ENCODE data around the gene CHST8.

The CHST8 gene

DNA sequence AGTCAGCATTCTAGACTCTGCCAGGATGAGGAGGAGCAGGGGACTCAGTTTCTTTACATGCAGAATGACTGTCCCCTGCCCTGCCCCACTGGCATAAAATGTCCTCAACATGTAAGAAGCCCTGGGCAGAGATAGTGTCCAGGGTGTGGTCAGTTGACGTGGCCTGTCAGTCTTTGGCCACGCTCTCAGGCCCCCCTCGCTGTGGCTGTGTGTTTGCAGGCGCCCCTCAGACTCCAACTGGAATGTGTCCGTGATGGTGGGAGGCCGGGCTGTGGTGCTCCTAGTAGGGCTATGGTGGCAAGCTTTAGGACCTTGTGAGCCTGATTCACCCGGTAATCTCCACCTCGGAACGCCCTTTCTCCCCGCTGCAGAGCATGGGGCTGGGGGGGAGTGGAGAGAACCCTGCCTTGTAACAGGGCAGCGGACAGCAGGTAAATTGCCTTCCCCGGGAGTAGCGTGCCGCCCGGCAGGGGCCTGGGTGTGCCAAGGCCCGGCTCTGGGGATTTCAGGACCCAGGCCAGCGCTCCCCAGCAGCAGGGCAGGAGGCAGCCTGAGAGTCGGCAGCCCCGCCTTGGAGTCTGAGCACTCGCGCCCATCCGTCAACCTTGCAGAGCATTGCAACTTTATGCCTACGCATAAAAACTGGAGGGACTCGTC lies 62.3 kb downstream of the CHST8 start:
- Mint-ChIP-seq H3K27ac (no peak overlapping the region), H3K36me3 (ENCODE audit: low read depth) (no peaks in the 10 kb centered on the region), H3K9me3 (no peaks in the 10 kb centered on the region), H3K4me3 (no peak overlapping the region), H3K4me1 (no peaks in the 10 kb centered on the region), H3K27me3 (peaks cover 20% of the 10 kb centered on the region)
- ATAC-seq: no peak
- DNase-seq: no peak

DNA sequence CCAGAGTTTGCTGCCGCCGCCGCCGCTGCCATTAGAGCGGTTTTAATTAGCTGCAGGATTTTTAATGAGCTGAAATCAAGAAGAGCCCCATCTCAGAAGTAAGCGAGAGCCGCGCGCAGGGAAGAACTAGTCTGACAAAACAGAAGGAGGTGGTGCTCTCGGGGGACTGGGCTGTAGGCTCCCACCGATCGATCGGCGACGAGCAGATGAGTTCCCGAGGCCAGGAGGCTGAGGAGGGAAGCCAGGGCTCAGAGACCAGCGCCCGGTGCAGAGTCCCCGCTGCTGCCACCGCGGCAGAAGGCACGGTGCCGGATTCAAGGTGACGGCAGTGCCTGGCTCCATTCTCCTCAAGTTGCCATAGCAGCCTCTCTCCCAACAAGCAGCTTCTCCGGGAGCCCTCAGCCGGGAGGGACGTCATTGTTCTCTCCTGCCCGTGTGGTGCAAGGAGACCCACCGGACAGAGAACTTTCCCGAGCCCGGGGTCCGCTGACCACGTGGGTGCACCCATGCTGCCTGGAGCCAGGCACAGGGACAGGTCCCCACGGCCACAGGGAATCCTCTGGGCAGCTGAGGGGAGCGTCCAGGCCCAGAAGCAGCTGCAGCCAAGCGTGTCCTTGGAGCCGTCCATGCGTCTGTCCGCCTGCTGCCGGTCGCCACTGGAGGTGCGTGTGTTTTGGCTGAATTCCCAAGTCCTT lies 62.9 kb downstream of the CHST8 start:
- Mint-ChIP-seq H3K4me1 (no peaks in the 10 kb centered on the region), H3K27ac (no peak overlapping the region), H3K4me3 (no peak overlapping the region), H3K36me3 (ENCODE audit: low read depth) (no peaks in the 10 kb centered on the region), H3K27me3 (peaks cover 20% of the 10 kb centered on the region), H3K9me3 (no peaks in the 10 kb centered on the region)
- ATAC-seq (no peak), DNase-seq (no peak)

DNA sequence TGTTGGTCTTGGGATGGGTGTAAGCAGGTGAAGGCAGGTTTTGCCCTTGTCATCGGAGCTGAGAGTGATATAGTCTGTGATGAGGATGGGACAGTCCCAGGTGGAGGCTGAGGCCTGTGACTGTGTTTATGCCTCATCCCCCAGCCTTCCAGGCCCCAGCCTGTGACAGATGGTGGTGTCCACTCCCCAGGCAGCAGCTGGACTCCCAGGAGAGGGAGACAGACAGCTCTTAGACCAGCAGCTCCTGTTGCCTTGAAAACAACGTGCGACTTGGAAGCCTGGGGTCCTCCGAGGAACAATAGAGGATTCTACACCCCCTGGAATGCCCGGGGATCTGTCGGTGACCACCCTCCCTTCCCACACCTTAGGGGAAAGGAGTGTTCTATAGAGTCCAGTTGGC lies 63.8 kb downstream of the CHST8 start:
- no peaks in the 10 kb centered on the region for H3K9me3 Mint-ChIP-seq

DNA sequence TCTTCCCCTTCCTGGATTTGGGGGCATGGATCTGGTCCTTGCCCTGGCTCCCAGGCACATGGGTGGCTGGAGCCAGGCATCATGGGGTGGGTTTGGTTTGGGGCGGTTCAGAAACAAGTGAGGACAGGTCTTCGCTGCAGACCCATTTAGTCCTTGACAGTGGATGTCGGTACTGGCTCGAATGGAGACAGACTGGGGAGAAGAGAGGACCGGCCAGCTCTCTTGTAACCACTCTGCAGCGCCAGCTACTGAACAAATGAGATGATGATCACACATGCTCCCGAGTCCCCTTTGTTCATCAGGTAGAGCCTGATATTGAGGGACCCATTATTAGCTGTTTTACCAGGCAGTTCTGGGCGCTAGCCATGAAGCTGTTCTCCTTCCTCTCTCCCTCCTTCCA lies 64.5 kb downstream of the CHST8 start:
- ATAC-seq: no peak
- H3K27ac Mint-ChIP-seq: no peak overlapping the region
- peaks cover 20% of the 10 kb centered on the region for H3K27me3 Mint-ChIP-seq
- H3K4me1 Mint-ChIP-seq: no peaks in the 10 kb centered on the region
- no peak overlapping the region for H3K4me3 Mint-ChIP-seq
- no peak for DNase-seq
- no peaks in the 10 kb centered on the region for H3K36me3 Mint-ChIP-seq (ENCODE audit: low read depth)
- H3K9me3 Mint-ChIP-seq: no peaks in the 10 kb centered on the region

More for the DNA sequence above, 63.8 kb downstream of the CHST8 start:
- DNase-seq (no peak), ATAC-seq (no peak)
- H3K4me3 Mint-ChIP-seq: no peak overlapping the region
- no peaks in the 10 kb centered on the region for H3K36me3 Mint-ChIP-seq (ENCODE audit: low read depth)
- no peaks in the 10 kb centered on the region for H3K4me1 Mint-ChIP-seq
- H3K27me3 Mint-ChIP-seq: peaks cover 20% of the 10 kb centered on the region
- no peak overlapping the region for H3K27ac Mint-ChIP-seq

DNA sequence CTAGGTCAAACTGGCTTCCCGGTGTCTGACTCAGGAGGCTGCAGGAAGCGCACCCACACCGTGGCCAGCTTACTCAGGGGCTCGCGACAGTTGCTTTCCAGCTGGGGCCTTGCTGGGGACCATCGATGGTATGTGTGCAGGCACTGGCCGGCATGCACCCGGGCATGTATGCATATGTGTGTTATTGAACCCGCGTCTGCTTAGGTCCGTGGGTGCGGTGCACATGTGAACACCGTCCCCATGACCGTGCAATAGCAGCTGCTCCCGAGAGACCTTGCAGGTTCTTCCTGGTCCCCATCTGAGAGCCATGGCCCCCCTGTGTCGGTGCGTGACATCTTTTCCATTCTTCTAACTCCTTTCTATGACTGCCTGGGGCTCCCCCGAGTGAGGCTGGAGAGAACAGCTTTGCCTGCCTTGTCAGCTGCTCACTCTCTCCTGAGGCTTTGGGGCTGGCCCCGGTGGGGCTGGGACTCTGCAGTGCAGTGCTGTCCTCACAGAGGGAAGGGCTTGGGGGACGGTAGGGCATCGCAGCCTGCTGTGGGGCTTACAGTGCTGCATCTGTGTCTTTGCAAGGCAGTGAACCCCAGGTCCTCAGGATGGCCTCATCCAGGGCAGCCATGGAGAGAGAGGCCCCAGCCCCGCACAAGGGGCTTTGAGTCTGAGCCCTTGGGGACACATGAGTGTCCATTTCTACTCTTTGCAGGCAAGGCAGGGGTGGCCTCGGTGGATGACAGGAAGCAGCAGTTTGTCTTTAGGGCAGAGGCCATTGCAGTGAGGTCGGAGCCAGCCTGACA lies 65.1 kb downstream of the CHST8 start:
- Mint-ChIP-seq H3K4me3 (no peak overlapping the region), H3K4me1 (no peaks in the 10 kb centered on the region), H3K9me3 (no peaks in the 10 kb centered on the region), H3K27ac (no peak overlapping the region), H3K36me3 (ENCODE audit: low read depth) (no peaks in the 10 kb centered on the region), H3K27me3 (peaks cover 20% of the 10 kb centered on the region)
- DNase-seq: no peak
- ATAC-seq: no peak

DNA sequence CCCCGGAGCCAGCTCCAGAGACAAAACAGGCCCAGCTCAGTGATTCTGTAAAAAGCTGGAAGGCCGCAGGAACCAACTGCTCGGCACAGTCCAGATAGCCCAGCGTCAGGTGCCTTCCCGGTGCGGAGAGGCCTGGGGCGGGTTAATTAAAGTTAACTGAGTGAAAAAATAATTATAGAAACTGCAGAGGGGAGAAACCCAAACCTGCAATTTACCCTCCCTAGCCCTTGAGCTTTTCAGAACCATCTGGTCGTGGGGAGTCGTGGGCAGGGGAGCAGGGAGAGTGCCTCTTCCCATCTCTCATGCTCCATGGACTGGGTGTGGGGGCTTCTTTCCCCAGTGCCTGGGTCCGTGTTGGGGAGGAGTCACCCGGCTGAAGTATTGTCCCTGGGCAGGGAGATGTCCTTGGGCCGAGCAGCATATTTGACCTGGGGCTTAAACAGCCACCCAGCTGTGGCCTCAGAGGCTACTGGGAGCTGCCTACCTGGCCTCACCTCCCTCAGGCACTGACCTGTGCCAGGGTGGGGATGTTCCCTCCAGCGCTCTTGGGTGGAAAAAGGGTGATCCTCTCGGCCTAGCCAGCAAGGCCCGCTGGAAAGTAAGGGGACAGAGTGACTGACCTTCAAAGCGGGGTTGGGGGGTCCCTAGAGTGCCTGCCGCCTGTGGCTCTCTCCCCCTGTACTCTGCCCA lies 65.9 kb downstream of the CHST8 start:
- DNase-seq: no peak
- no peaks in the 10 kb centered on the region for H3K9me3 Mint-ChIP-seq
- H3K27me3 Mint-ChIP-seq: peaks cover 17% of the 10 kb centered on the region
- no peaks in the 10 kb centered on the region for H3K36me3 Mint-ChIP-seq (ENCODE audit: low read depth)
- no peaks in the 10 kb centered on the region for H3K4me1 Mint-ChIP-seq
- no peak overlapping the region for H3K27ac Mint-ChIP-seq
- ATAC-seq: no peak
- H3K4me3 Mint-ChIP-seq: no peak overlapping the region

DNA sequence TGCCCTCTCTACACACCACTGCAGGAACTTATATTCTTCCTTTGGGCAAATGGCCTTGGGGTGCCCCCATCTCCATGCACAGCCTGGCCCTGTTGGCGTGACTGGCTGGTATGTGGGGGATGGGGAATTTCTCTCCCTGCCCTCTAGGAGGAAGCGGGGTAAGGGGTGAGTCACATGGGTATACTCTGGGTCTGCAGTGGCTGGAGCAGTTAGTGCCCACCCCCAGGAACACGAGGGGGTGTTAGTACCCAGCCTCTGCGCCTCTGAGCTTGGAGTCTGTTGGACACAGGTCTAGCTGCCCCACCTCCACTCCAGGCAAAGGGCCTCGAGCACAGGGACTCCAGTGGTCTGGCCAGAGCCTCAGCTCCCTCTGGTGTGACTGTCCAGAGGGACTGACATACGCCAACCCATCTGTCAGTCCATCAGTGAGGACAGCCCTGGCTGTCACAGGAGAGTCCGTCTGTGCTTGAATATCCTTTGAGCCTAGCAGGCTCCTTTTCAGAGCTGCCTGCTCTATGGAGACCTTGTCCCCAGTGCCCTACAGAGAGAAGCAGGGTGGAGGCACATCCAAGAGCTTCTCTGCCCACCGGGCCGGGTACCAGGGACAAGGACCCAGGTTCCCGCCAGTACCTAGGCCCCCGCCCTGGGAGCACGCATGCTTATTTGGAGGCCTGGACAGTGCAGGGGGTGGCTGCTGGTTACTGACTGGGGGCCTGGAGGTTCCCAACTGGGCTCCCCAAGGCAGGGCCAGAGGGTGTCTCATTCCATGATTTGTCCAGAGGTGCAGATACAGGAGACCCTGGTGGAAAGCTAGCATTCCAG lies 66.6 kb downstream of the CHST8 start:
- peaks cover 11% of the 10 kb centered on the region for H3K27me3 Mint-ChIP-seq
- no peak overlapping the region for H3K4me3 Mint-ChIP-seq
- H3K27ac Mint-ChIP-seq: no peak overlapping the region
- no peaks in the 10 kb centered on the region for H3K9me3 Mint-ChIP-seq
- no peak for DNase-seq
- no peaks in the 10 kb centered on the region for H3K4me1 Mint-ChIP-seq
- no peak for ATAC-seq
- H3K36me3 Mint-ChIP-seq (ENCODE audit: low read depth): no peaks in the 10 kb centered on the region

DNA sequence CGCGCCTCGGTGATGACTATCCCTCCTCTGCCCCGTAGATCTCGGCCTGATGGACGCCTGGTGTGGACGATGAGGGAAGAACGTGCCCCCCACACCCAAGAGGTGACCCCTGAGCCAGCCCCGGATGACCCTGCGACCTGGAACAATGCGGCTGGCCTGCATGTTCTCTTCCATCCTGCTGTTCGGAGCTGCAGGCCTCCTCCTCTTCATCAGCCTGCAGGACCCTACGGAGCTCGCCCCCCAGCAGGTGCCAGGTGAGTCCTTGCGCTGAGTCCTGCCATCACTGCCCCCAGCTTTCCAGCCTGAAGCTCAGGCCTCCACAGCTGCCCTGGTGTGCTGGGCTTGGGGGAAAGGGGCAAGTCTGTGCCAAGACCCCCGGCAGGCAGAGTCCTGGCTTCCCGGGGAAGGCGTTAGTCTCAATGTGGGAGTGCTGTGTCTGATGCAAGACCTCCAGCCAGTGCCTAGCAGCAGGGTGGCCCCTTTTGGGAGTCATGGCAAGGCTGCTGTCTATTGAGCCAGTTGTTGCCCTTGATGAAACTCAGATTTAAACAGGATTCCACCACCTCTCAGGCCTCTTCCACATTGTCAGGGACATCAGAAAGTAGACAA lies 67.5 kb downstream of the CHST8 start:
- no peak overlapping the region for H3K27ac Mint-ChIP-seq
- H3K36me3 Mint-ChIP-seq (ENCODE audit: low read depth): no peaks in the 10 kb centered on the region
- peaks cover 11% of the 10 kb centered on the region for H3K27me3 Mint-ChIP-seq
- ATAC-seq: no peak
- no peaks in the 10 kb centered on the region for H3K4me1 Mint-ChIP-seq
- H3K9me3 Mint-ChIP-seq: no peaks in the 10 kb centered on the region
- H3K4me3 Mint-ChIP-seq: no peak overlapping the region
- no peak for DNase-seq

DNA sequence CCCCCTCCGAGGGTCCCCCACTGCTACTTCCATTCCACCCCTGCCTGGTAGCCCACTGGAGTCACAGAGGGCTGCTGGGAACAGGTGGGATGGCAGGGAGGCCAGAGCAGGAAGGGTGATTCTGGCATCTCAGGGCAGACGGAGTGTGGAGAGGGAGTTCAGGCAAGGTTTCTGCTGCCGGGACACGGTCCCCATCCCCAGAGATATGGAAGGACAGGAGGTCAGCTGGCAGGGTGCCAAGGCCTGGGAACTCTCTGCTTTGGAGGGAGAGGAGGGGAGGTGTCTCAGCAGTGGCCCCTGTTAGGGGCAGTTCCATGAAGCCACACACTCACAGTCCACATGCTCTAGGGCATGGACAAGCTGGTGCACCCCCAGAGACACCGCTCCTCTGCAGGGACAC lies 68.1 kb downstream of the CHST8 start:
- Mint-ChIP-seq H3K27me3 (peaks cover 8% of the 10 kb centered on the region), H3K27ac (no peak overlapping the region), H3K9me3 (no peaks in the 10 kb centered on the region), H3K4me3 (no peak overlapping the region), H3K4me1 (no peaks in the 10 kb centered on the region), H3K36me3 (ENCODE audit: low read depth) (no peaks in the 10 kb centered on the region)
- ATAC-seq: no peak
- DNase-seq: no peak

DNA sequence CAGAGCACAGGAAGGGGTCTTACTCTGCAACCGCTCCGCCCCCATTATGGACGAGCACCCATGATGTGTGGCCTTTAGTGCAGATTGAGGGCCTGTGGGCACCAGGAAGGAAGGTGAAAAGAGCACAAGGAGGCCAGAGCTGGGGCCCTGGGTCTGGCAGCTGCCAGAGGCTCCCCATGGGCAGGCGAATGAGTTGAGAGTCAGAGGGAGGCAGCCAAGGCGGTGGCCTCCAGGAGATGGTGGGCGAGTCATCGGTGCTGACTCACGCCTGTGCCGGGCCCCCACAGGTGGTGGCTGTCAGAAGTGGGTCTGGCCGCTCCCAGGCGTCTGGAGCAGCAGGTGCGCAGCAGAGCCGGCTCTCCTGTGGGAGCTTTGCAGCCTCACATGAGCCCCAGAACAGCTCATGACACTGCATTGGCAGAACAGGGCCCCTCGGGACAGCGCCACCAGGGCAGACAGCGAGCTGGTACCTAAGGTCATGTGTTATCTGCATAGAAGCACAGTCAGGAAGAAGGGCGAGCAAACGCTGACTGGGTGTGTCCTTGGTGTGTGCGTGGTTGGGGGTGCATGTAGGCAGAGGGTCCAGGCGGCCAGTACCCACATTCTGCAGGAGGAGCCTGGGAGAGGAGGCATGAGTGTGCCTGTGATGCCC lies 68.8 kb downstream of the CHST8 start:
- H3K4me3 Mint-ChIP-seq: no peak overlapping the region
- no peaks in the 10 kb centered on the region for H3K9me3 Mint-ChIP-seq
- H3K36me3 Mint-ChIP-seq (ENCODE audit: low read depth): no peaks in the 10 kb centered on the region
- peaks cover 6% of the 10 kb centered on the region for H3K27me3 Mint-ChIP-seq
- ATAC-seq: peak; percentile 34
- no peaks in the 10 kb centered on the region for H3K4me1 Mint-ChIP-seq
- peak; percentile 6 for DNase-seq
- H3K27ac Mint-ChIP-seq: no peak overlapping the region

DNA sequence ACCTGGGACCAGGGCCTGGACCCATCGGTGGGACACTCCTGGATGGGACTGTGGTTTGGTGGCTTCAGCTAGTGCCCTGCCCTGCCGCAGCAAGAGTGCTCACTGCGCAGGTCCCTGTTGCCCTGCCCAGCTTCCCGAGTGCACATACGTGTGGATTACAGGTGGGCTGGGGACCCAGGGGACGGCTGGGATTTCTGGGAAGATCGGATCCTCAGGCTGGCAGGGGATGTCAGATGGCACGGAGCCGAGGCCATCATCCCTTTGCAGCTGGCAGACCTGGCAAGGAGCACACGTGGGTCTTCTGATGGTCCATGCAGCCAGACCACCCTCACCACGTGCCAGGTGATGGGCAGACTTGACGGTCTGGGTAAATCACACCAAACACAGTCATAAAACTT lies 69.3 kb downstream of the CHST8 start:
- Mint-ChIP-seq H3K36me3 (ENCODE audit: low read depth) (no peaks in the 10 kb centered on the region), H3K27ac (no peak overlapping the region), H3K4me1 (no peaks in the 10 kb centered on the region), H3K27me3 (peaks cover 3% of the 10 kb centered on the region), H3K4me3 (no peak overlapping the region), H3K9me3 (no peaks in the 10 kb centered on the region)
- no peak for DNase-seq
- ATAC-seq: no peak

DNA sequence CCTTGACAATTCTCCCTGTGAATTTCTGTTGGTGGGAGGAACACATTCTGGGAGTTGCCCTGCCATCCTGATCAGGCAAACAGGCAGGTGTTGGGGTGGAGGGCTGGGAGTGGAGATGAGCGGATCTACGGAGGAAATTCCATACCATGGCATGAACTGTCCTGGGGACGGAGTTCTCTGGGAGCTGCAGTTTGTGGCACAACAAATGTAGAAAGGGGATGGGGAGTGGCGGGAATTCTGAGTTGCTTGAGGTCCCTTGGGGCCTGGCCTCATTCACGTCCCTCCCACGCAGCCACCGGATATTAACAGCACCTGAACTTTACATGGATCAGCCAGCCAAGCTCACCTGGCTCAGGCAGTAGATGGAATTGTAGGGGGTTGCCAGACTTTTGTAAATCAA lies 70.0 kb downstream of the CHST8 start:
- DNase-seq (no peak), ATAC-seq (no peak)
- Mint-ChIP-seq H3K27me3 (no peaks in the 10 kb centered on the region), H3K4me1 (no peaks in the 10 kb centered on the region), H3K36me3 (ENCODE audit: low read depth) (no peaks in the 10 kb centered on the region), H3K9me3 (no peaks in the 10 kb centered on the region), H3K27ac (no peak overlapping the region), H3K4me3 (no peak overlapping the region)

DNA sequence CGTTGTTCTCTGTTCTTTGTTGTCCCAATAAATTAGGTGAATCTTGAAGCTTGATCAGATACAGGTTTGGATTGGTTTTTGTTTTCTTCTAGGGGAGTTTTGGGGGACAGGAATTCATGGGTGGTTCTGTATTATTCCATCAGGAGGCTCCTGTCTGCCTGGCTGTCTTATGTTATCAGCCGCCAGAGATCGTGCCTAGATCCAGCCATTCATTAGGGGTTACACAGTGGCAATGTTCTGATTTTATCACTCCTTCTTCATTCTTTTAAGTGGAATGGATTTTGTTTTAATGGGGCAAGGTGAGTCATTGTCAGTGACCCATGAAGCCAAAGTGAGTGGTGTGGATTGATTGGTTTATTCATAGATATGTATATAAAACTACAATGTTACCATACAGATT lies 71.9 kb downstream of the CHST8 start:
- no peak for ATAC-seq
- Mint-ChIP-seq H3K4me1 (no peaks in the 10 kb centered on the region), H3K9me3 (no peaks in the 10 kb centered on the region), H3K36me3 (ENCODE audit: low read depth) (no peaks in the 10 kb centered on the region), H3K27me3 (no peaks in the 10 kb centered on the region), H3K4me3 (no peak overlapping the region), H3K27ac (no peak overlapping the region)
- DNase-seq: no peak
